ENCODE results near the gene SNTB2.
"Not testable (repeated sequence)": the region's sequence is repeated elsewhere in the genome, so short reads cannot be mapped to it uniquely, and the experiment has no call there.

Gene SNTB2

DNA sequence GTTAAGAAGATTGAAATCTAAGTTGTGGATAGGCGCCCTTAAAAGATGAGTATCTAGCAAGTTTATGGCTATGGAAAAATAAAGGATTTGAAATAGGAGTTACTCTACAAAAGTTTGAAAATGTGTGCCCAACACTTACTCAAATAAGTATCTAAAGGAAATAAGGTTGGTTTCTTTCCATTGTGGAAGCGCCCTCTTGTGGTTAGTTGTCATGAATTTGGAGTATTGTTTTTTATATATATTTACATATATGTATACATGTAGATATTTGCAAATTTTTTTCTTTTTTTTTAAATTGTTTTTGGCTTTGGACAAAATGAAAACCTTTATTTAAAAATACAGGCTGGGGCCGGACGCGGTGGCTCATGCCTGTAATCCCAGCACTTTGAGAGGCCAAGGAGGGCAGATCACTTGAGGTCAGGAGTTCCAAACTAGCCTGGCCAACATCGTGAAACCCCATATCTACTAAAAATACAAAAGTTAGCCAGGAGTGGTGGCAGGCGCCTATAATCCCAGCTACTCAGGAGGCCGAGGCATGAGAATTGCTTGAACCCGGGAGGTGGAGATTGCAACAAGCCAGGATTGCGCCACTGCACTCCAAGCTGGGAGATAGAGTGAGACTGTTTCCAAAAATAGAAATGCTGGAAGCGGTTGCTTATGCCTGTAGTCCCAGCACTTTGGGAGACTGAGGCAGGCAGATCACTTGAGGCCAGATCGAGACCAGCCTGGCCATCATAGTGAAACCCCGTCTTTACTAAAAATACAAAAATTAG lies 100.2 kb downstream of the SNTB2 start:
- peak in 2 of 3 donors; percentile 20 to 41 for DNase-seq (ENCODE audit: low read depth in 3 of 3)

DNA sequence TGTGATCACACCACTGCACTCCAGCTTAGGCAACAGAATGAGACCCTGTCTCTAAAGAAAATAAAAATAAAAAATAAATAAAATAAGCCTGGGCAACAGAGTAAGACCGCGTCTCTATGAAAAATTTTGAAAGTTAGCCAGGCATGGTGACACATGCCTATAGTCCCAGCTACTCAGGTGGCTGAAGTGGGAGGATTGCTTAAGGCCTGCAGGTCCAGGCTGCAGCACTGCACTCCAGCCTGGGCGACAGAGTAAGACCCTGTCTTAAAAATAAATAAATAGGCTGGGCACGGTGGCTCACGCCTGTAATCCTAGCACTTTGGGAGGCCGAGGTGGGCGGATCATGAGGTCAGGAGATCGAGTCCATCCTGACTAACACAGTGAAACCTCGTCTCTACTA lies 104.7 kb downstream of the SNTB2 start:
- not testable (repeated sequence) for DNase-seq (ENCODE audit: low read depth in 3 of 3)

DNA sequence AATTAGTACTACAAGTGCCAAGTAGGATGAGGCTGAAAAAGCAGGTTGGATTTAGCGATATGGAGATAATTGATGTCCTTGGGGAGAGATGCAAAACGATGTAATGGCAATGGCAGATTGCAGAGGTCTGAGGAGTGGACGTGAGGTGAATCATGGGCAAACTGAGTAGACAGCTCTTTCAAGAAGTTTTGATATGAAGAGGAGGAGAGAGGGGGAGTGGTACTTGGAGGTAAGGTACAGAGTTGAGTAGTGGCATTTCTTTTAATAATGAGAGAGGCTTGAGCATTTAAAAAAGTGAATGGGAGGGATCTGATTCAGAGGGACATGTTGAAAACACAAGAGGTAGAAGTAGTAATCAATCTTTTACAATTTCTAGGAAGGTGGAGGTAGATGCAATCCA lies 106.4 kb downstream of the SNTB2 start:
- no peak for DNase-seq (ENCODE audit: low read depth in 3 of 3)

DNA sequence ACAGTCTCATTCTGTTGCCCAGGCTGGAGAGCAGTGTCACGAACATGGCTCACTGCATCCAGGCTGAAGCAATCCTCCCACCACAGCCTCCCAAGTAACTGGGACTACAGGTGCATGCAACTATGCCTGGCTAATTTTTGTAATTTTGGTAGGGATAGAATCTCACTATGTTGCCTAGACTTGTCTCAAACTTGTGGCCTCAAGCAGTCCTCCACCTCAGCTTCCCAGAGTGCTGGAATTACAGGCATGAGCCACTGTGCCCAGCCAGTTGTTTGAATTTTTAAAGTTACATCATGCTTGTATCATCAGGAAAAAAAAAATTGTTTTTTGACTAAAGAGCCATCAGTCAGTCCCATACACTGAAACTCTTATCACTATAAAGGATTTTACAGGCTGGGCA lies 107.1 kb downstream of the SNTB2 start:
- no peak for DNase-seq (ENCODE audit: low read depth in 3 of 3)

DNA sequence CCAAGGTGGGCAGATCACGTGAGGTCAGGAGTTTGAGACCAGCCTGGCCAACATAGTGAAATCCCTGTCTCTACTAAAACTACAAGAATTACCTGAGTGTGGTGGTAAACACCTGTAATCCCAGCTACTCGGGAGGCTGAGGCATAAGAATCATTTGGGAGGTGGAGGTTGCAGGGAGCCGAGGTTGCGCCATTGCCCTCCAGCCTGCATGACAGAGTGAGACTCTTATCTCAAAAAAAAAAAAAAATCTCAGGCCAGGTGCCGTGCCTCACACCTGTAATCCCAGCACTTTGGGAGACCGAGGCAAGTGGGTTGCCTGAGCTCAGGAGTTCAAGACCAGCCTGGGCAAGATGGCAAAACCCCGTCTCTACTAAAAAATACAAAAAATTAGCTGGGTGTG lies 109.8 kb downstream of the SNTB2 start:
- not testable (repeated sequence) for DNase-seq (ENCODE audit: low read depth in 3 of 3)

DNA sequence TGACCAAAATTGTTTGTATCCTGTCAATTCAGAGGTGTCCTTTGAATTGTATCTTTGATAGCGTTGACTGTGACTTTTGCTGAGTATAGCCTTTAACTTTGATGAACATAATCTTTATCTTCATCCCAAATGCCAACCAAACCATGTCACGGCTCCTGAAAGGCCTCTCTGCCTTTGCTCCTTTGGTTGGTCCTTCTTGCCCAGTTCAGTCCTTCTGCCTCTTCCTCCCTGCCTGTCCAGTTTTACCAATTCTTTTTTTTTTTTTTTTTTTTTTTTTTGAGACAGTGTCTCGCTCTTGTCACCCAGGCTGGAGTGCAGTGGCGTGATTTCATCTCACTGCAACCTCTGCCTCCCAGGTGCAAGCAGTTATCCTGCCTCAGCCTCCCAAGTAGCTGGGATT lies 111.3 kb downstream of the SNTB2 start:
- no peak for DNase-seq (ENCODE audit: low read depth in 3 of 3)

DNA sequence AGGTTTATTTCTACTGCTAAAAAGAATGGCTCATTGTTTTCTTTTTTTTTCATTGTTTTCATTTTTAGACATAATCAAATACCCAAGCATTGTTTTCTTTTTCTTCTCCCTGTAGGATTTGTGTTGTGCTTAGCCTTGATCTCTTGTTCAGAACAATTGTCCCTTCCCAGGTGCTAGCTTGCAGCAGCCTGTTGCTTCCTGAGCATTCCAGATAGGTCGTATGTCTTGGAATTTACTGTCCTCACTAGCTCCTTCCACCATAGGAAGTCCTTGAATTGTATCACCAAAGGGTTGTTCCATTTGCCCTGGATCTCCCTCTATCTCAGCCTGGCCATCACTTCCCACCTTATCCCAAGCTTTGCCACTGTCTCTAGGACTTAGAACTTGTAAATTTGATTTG lies 114.2 kb downstream of the SNTB2 start:
- DNase-seq (ENCODE audit: low read depth in 3 of 3) = no peak

DNA sequence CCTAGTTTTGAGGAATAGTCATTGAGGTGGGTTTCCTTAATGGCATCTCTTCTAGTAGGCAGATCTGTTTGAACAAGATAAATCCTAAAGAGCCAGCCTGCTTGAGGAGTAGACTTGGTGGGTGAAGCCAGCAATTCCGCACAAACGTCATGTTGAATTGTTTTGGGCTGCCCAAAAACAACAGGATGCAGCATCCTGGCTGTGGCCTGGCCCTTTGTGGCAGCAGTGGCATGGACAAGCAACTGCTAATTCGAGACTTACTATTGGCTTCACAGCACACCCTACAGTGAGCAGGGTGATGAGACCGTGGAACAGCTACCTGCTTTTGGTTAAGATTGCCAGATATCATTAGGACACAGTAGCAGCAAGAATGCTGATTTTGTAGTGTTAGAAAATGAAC lies 114.9 kb downstream of the SNTB2 start:
- no peak for DNase-seq (ENCODE audit: low read depth in 3 of 3)

DNA sequence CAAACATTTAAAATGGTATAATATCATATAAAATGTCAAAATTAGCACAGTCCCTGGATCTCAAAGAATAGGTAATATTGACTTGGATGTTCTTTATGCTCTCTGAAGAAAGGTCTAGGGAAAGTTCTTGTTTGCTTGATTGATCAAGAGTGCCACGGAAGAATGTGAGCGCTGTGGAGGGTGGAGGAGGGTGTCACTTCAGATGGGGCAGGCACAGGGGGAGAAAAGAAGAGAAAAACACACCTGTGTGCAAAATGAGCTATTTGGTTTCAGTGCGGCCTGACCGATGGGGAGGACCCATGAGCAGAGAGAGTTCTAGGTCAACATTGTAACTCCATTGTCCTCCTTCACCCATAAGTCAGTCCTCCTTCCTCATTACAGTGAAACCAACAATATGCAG lies 115.3 kb downstream of the SNTB2 start:
- DNase-seq (ENCODE audit: low read depth in 3 of 3) = no peak

DNA sequence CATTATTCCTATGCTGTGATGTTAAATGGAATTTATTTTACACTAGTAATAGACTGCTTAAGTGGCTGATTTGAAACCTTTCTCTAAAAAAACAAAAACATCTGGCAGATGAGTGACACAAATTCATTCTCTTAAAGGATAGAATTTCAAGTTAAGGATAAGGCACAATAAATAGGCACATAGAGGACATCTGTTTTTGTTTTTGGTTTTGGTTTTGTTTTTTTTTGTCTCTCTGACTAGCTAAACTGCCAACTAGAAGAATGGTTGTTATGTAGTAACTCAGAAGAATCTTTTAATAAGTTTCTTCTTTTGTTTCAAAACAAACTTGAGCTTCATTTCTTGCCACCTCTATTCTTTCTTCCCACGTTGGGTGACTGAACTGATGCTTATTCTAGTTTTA lies 119.1 kb downstream of the SNTB2 start:
- DNase-seq (ENCODE audit: low read depth in 3 of 3) = no peak

DNA sequence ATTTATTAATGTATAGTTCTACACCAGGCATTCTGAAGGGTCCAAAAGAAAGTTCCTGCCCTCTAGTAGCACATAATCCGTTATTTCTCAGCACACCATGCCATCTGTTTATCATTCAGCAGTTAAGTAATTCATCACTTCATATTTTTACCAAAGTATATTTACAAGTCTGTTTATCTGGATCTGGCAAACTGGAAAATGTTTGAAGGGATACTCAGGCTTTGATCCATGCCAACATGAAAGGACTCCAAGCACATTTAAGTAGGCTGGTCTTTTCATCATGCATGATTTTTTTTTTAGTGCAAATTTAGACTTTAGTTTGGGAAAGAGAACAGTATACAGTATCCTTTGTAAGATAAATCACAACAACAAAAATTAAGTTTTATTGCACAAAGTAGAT lies 120.1 kb downstream of the SNTB2 start:
- DNase-seq (ENCODE audit: low read depth in 3 of 3) = no peak

DNA sequence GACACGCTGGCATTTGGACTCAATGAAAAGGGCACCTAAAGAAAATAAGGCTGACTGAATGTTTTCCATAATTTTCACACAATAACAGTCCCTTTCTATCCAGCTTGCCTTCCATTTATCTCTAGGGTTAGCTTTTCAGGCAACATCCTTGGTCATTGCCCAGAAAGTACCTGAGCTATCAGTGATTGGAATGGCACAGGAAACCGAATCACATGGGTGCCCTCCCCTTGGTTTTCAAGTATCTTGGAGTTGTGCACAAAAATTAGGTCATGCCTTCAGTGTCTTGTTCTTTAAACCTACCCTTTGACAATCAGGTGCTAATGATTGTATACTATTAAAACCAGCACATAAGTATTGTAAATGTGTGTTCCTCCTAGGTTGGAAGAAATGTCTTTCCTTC lies 120.9 kb downstream of the SNTB2 start:
- DNase-seq (ENCODE audit: low read depth in 3 of 3) = no peak

DNA sequence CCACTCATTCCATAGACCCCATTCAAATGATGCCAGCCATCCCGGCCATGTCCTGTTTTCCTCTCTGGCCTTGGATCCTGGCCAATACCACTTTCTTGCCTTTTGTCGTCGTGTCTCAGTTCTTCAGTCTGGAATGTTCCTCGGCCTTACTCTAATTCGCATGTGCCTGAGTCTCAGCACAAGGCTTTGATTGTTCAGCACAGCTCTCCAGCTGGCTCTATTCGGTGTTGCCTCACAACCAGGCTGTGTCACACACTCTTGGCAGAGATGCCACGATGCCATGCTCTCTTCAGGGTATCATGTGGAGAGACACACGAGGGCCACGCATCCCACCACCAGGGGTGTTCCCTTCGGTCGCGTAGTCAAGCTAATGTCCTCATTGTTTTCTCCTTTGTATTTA lies 122.4 kb downstream of the SNTB2 start:
- DNase-seq (ENCODE audit: low read depth in 3 of 3) = no peak

DNA sequence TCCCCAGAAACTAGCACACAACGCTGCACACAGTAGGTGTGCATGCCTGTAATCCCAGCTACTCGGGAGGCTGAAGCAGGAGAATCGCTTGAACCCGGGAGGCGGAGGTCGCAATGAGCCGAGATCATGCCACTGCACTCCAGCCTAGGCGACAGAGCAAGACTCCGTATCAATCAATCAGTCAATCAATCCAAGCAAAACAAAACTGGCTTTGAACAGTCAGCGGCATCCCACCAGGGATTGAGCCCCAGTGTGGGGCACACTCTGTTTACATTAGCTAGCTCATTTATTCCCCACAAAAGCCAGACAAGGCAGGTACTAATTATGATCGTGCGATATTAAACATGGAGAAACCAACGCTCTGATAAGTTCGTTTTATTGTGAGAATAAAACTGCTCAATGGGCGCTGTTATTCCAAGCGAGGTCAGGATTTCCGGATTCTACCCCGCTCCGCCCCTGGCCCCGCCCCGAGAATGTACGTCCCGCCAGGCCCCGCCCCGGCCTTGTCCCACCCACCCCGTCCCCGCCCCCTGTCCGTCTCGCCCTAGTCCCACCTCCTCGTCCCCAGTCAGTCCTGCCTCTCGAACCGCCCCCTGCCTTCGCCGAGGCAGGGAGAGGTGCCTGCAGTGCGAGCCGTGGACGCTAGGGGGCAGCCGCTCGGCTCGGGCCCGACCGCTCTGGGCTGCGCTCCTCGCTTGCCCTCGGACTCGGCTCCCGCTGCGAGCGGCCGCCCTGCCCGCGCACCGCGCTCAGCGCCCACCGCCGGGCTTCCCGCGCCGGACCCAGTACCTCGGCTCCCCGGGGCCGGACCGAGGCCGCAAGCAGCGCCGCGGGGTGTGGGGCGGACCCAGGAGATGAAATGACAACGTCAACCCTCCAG lies 123.9 kb downstream of the SNTB2 start, which contains the start of gene VPS4A:
TSS of gene VPS4A (plus strand) at position 698 of the 880 bp plus-strand sequence. CDS start at position 860, 162 bp downstream.
- peak; percentile 95 to 98 (median 96) for DNase-seq (ENCODE audit: low read depth in 3 of 3)

DNA sequence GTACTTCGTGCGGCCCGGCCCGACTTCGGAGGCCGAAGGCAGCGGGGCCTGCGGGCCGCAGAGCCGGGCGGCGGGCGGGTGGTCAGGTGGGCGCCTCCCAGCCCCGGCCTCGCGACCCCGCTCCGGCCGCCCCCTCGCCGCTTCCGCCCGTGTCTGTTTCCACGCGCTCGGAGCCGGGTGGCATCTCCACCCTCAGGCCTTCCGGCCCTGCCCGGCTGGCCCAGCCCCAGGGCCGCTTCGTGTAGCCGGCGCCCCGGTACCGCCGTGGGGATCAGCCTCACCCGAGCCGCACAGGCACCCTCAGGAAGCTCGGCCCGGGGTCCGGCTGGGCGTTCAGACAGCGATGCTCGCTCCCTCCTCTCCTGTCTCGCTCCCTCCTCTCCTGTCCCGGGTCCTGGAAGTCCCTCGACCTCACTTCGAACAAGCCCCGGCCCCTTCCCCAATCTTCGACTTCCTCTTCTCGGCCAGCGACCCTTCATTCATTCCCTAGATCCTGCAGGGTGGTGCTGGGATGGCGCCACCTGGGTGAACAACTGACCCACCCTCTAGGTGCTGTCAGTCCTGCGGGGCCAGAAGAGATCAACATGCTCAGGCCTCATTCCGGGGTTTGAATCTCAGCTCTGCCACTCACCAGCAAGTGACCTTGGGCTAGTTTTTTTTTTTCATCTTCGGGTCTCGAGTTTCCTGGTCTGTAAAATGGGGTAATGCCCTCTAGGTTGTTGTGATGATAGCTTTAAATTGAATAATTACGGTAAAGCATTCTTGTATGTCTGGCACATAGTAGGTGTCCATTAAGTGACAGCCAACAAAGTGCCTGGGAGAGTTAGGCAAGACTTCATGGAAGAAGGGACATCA lies 124.8 kb downstream of the SNTB2 start:
- no peak for DNase-seq (ENCODE audit: low read depth in 3 of 3)

DNA sequence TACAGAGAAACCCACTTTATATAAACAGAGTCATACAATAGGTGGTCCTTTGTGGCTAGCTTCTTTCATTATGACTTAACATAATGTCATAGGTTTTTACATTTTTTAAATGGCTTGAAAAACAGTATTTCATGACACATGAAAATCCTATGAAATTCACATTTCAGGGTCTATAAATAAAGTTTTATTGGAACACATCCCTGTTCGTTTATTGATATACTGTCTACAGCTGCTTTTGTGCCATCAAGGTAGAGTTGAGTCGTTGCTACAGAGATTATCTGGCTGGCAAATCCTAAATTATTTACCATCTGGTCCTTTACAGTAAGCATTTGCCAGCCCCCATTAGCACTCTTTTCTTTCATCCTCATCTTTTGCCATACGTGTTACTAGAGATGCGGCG lies 126.5 kb downstream of the SNTB2 start:
- DNase-seq (ENCODE audit: low read depth in 3 of 3) = no peak

DNA sequence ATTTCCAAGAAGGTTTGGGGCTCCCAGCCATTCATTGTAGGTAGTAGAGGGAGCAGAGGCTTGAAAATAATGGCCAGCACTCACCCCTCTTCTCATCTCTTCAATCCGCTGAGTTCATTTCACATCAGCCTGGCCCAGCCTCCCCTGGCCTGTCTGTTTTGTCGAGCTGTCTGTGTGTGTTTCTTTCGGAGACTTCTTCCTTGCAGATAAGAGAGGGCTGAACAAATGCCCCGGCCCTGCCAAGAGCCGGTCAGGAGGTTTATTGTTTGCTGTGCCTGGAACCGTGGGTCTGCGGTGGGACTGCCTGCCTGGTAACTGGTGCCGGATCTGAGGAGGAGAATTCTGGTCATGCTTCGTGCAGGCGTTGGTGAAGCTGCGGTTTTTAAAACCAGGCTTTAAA lies 127.6 kb downstream of the SNTB2 start:
- no peak for DNase-seq (ENCODE audit: low read depth in 3 of 3)

DNA sequence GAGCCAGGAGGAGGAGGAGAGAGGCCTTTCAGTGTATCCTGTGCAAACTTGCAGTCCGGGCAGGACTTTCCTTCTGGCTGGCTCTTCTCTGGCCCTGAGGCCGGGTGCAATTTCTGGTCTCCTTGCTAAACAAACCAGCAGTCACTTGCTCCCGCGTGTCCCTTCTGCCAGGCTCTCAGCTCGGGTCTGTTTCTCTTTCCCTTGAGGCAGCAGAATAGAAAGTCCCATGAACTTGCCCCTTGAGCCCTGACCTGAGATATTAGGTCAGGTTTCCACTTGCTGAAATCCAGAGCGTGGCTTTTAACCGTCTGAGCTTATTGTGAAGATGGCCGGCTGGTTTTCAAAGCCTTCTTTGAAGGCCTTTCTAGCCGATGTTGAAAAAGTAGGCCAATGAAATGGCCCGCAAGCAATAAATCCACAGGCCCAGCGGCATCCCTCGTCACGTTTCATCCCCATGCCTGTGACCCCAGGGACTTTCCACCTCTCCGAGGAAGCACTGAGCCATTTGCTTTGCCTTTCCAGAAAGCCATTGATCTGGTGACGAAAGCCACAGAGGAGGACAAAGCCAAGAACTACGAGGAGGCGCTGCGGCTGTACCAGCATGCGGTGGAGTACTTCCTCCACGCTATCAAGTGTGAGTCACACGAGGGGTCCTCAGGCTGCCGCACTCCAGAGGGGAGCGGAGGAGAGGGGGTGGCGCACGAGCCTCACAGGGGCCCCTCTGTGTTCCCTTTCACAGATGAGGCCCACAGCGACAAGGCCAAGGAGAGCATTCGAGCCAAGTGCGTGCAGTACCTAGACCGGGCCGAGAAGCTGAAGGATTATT lies 128.7 kb downstream of the SNTB2 start:
- no peak for DNase-seq (ENCODE audit: low read depth in 3 of 3)

DNA sequence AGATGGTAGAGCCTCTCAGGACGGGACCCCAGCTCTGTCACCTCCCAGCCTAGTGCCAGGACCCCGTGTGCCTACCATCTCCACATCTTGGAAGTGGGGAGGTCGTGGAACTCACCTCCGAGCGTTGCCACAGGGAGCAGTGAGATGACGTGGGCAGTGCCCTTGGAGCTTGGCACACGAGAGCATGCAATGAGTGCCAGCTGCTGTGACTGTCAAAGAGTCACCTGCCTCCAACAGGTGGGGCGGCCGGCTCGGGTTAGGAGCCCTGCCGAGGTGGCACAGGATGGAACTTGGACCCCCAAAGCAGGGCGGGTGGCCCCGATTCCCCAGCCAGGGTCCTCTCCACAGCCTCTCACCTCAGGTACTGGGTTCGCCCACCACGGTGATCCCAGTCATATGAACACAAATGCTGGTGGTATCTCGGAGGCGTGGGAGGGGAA lies 129.7 kb downstream of the SNTB2 start:
- no peak for DNase-seq (ENCODE audit: low read depth in 3 of 3)

DNA sequence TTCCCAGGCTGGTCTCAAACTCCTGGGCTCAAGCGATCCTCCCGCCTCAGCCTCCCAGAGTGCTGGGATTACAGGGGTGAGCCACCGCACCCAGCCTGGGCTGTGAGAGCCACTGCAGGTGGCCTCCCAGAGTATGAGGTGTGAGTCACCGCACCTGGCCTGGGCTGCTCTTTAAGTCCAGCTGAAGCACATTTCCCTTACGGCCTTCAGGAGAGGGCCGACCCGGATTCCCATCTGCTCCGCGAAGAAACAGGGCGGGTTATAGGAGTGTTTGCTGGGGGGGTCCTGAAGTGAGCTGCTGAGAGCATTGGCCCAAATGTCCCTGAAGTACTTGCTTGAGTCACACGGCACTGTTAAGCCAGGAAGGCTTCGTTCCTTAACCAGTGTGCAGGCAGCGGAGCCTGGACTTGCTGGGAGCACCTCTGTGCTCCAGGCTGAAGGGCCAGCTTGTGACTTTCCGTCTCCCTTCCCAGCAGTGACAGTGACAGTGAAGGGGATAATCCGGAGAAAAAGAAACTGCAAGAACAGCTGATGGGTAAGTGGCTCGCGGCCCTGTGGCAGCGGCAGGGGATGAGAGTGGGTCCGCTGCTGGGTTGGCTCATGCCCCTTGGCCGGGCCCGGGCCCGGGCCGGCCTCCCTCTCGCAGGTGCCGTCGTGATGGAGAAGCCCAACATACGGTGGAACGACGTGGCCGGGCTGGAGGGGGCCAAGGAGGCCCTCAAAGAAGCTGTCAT lies 131.4 kb downstream of the SNTB2 start:
- DNase-seq (ENCODE audit: low read depth in 3 of 3) = no peak
